NCI-H2196 (cell line): ENCODE results near the gene LCOR.
A peak's percentile ranks its signal among the peaks of the same experiment; 100 is the strongest.
"Not testable (repeated sequence)": the region's sequence is repeated elsewhere in the genome, so short reads cannot be mapped to it uniquely, and the experiment has no call there.

Source experiments
- DNase-seq: peaks from one replicate; lab custom pipeline; 2025; ENCODE audit not compliant: unreplicated experiment; lab: John Stamatoyannopoulos, UW

Gene LCOR

GRCh38 chr10:97029271-97029670, 197.2 kb downstream of the LCOR start:
- DNase-seq: no peak

DNA sequence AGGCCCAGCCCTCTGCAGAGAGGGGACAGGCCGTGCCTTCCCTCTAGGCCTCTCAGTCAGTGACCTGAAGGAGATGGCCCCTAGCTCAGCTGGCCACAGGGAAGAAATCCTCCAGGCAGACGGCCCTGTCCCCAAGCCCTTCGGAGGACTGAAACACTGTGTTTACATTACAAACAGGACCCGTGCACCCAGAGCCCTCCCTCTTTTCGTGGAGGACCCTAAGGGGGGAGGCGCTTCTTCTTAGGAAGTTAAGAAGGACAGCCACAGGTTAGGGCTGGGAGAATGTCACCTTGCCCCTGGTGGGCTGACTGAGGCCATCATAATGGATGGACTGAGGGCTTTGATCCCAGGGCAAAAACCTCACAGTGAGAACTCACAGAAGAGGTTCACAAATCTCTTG, 198.8 kb downstream of the LCOR start:
- DNase-seq: no peak

GRCh38 chr10:97031459-97031858, 199.4 kb downstream of the LCOR start:
- no peak for DNase-seq

GRCh38 chr10:97032624-97033023, 200.5 kb downstream of the LCOR start:
- no peak for DNase-seq

GRCh38 chr10:97033841-97034240, 201.7 kb downstream of the LCOR start:
- not testable (repeated sequence) for DNase-seq

DNA sequence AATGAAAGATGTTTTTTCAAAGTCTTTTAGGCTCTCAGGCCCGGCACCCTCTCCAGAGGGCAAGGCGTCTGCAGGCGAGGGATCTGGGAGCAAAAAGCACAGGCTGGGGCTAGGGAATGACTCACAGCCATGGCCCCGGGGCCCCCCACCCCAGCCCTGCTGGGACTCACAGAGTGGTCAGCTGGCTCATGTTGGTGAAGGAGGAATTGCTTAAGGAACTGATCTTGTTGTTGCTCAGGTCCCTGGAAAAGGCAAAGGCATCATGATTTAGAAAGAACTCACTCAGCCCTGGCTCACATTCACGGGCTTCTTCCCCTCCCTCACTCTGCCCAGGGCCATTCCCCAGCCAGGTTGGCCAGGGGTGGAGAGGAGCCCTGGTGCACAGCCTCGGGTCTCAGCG, 202.2 kb downstream of the LCOR start:
- no peak for DNase-seq

GRCh38 chr10:97034958-97035769, 203.1 kb downstream of the LCOR start:
- no peak for DNase-seq

GRCh38 chr10:97037365-97038361, 205.6 kb downstream of the LCOR start:
- peak; percentile 79 for DNase-seq

GRCh38 chr10:97038688-97039087, 206.6 kb downstream of the LCOR start:
- no peak for DNase-seq

DNA sequence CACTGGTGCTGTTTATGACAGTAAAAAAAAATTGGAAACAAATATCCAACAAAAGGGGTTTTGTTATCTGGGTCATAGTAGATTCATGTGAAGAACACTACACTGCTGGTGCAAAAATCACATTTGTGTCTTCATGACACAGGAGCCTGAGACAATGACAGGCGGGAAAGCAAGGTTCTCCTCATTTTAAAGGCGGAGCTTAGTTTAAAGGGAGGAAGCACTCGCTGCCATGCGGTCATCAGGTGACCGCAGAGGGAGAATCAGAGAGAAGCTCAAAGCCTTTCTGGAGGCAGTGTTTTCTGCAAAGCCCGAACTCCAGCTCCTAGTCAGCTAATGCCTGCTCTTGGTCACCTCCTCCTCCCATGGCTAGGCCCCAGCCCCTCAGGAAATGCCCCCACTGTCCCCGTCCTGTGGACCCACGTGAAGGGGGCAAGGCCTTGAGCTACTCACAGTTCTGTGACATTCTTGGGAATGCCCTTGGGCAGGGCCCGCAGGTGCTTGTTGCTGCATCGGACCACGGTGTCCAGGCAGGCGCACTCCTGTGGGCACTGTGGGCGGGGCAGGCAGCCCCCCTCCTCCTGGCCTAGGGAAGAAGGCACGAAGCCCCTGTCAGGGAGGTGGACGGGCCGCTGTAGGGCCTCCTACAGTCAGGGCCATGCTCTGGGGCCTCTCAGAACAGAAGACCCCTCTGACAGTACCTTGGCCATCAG, 207.6 kb downstream of the LCOR start:
- no peak for DNase-seq

GRCh38 chr10:97040248-97040584, 208.1 kb downstream of the LCOR start:
- no peak for DNase-seq

DNA sequence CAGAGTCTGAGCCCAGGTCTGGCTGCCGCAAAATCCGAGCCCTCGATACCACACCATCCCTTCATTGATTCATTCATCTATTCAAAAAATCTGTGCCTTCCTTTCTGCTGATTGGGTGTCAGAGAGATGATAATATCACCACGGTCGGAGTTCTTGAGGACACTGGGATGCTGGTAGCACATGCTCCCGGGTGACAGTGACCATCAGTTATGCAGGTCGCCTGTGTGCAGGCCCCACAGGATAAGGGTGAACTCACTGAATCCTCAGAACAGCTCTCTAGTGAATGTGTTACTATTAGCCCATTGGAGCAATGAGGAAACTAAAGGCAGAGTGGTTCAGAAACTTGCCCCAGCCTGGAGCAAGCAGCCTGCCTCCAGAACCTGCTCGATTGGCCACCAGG, 208.6 kb downstream of the LCOR start:
- DNase-seq: no peak

DNA sequence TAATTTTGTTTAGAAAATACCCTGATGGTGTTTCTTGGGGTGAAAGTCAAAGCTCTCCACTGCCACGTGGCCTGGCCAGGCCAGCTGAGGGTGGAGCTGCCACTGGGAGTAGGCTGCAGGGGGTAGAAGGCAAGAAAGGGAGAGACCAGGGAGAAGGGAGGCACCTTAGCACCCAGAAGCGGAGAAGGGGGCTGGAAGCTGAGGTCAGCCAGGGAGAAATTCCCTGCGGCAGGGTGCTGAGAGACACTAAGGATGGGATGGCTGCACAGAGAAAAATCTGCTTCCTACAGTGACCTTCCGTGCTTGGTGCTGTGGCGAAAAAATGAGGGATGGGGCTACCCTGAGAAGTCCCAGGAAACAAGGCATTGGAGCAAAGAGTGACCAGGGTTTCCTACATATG, 210.0 kb downstream of the LCOR start:
- no peak for DNase-seq

DNA sequence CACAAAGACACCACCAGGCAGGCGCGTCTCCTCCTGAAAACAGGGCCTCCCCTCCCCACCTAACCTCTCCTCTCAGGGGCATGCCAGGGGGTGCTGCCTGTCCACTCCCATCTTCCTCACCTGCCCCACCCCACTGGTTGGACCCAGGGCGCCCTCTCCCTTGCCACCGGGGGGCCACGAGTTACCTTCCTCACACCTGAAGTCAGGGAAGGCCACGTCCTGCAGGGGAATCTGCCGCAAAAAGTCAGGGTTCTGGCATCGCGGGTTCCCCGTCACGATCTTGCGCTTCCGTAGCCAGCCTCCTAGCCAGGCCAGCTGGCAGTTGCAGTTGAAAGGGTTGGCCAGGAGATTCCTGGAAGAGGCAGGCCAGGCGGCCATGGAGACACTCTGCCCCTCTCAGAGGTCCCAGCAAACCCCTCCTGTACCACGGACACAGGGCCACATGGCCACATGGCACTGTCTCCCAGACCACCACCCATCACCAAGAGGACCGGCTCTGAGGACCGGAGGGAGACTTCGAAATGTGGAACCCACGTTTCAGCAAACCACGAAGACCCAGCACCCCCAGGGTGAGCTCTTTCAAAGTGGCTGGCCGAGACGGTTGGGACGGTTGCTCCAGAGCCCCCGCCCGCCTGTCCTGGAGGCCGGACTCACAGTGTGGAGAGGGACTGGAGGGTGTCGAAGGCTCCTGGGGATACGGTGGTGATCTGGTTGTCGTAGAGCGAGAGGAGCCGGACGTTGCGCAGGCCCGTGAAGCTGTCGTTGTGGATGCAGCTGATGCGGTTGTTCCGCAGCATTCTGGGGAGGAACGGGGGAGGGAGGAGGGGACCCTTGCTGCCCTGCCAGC, 210.8 kb downstream of the LCOR start:
- no peak for DNase-seq

GRCh38 chr10:97043563-97043855, 211.4 kb downstream of the LCOR start:
- no peak for DNase-seq
